ENCODE data around the gene TGFBR2. TPM values are rescaled to one million over a fixed set of nuclear protein-coding genes. Genes with fewer than 3 reads are reported as not detected.

Gene TGFBR2
- polyA plus RNA-seq, 1 of the 3 experiments (the other 2 are of a cell fraction) = 48.3 TPM

GRCh38 chr3:30729512-30729911, 123.1 kb downstream of the TGFBR2 start:
- H3K27me3 ChIP-seq (ENCODE audit: insufficient read depth) = no peaks in the 10 kb centered on the region
- H3K79me2 ChIP-seq (ENCODE audit: insufficient read depth) = no peaks in the 10 kb centered on the region
- DNase-seq = no peak
- no peak overlapping the region for H3K4me3 ChIP-seq (ENCODE audit: low read depth in 2 of 2, low read length in 1 of 2)
- no peaks in the 10 kb centered on the region for H4K20me1 ChIP-seq (ENCODE audit: insufficient read depth)
- ChIA-PET CTCF (interaction anchor here (1.1 kb wide), 1 partner anchor 8 kb away, joined by 3 read pairs; no protein-coding TSS in a partner anchor), POLR2A (no interaction called here)
- WGBS (ENCODE audit: low lambda C conversion rate) = 100% methylated on average over 2 of the region's 2 CpGs
- no peaks in the 10 kb centered on the region for H3K36me3 ChIP-seq (replicated peaks in 1 of 2; ENCODE audit: control insufficient read depth in 1 of 2, insufficient read depth in 2 of 2, low read length in 1 of 2)
- H3K27ac ChIP-seq (ENCODE audit: low read depth in 2 of 2, low read length in 1 of 2) = no peak overlapping the region
- no peaks in the 10 kb centered on the region for H3K9me3 ChIP-seq
- TF ChIP-seq TAF1 (IDR thresholded peaks at IDR 0.05; ENCODE audit: borderline replicate concordance, low read depth, low read length) = no peak
- no peaks in the 10 kb centered on the region for H3F3A ChIP-seq (replicated peaks; ENCODE audit: insufficient read depth)
- H3K4me2 ChIP-seq = no peak overlapping the region
- peaks cover 0 to 11% of the 10 kb centered on the region in 2 experiments; a peak in 2 of 4 replicates for H3K4me1 ChIP-seq (ENCODE audit: control insufficient read depth in 1 of 2, insufficient read depth in 2 of 2, low read depth in 1 of 2, low read length in 1 of 2)
- no peak overlapping the region for H2AFZ ChIP-seq (ENCODE audit: low read depth)
- H3K9ac ChIP-seq = no peak overlapping the region
- no peaks in the 10 kb centered on the region for H3K9me2 ChIP-seq

GRCh38 chr3:30729936-30730335, 123.5 kb downstream of the TGFBR2 start:
- Histone ChIP-seq H2AFZ (ENCODE audit: low read depth) (no peak overlapping the region), H3K36me3 (replicated peaks in 1 of 2; ENCODE audit: control insufficient read depth in 1 of 2, insufficient read depth in 2 of 2, low read length in 1 of 2) (no peaks in the 10 kb centered on the region), H3K9me2 (no peaks in the 10 kb centered on the region), H3K27ac (ENCODE audit: low read depth in 2 of 2, low read length in 1 of 2) (no peak overlapping the region), H4K20me1 (ENCODE audit: insufficient read depth) (no peaks in the 10 kb centered on the region), H3K9ac (no peak overlapping the region), H3K4me2 (no peak overlapping the region), H3F3A (replicated peaks; ENCODE audit: insufficient read depth) (no peaks in the 10 kb centered on the region), H3K27me3 (ENCODE audit: insufficient read depth) (no peaks in the 10 kb centered on the region), H3K4me1 (ENCODE audit: control insufficient read depth in 1 of 2, insufficient read depth in 2 of 2, low read depth in 1 of 2, low read length in 1 of 2) (peaks cover 0 to 11% of the 10 kb centered on the region in 2 experiments; a peak in 2 of 4 replicates), H3K4me3 (ENCODE audit: low read depth in 2 of 2, low read length in 1 of 2) (no peak overlapping the region), H3K9me3 (no peaks in the 10 kb centered on the region), H3K79me2 (ENCODE audit: insufficient read depth) (no peaks in the 10 kb centered on the region)
- no peak for DNase-seq
- no peak for TF ChIP-seq NRF1 (IDR thresholded peaks at IDR 0.05; ENCODE audit: low read depth, low read length)
- TF ChIP-seq RFX5 (IDR thresholded peaks at IDR 0.05; ENCODE audit: low read length) = no peak
- no peak for TF ChIP-seq GABPA (IDR thresholded peaks at IDR 0.05; ENCODE audit: low read depth)
- no peak for TF ChIP-seq TAF1 (IDR thresholded peaks at IDR 0.05; ENCODE audit: borderline replicate concordance, low read depth, low read length)
- TF ChIP-seq FOXJ3 (CRISPR knock-in tag; IDR thresholded peaks at IDR 0.05) = no peak
- no peak for TF ChIP-seq ZBTB33 (IDR thresholded peaks at IDR 0.05; ENCODE audit: borderline replicate concordance, low read depth)
- TF ChIP-seq TEAD4 (IDR thresholded peaks at IDR 0.05; ENCODE audit: borderline replicate concordance, insufficient read depth) = no peak
- no peak for TF ChIP-seq EP300 (IDR thresholded peaks at IDR 0.05; ENCODE audit: borderline replicate concordance in 1 of 2, low read depth in 1 of 2, low read length in 1 of 2)
- TF ChIP-seq MAX (IDR thresholded peaks at IDR 0.05; ENCODE audit: low read depth) = no peak
- no peak for TF ChIP-seq TCF12 (IDR thresholded peaks at IDR 0.05)
- no peak for TF ChIP-seq USF1 (IDR thresholded peaks at IDR 0.05; ENCODE audit: borderline replicate concordance, low read depth)
- no peak for TF ChIP-seq RXRA (IDR thresholded peaks at IDR 0.05; ENCODE audit: borderline replicate concordance, low read depth)
- no peak for TF ChIP-seq POLR2AphosphoS5 (IDR thresholded peaks at IDR 0.05; ENCODE audit: low read depth, low read length)
- no peak for TF ChIP-seq NFIC (IDR thresholded peaks at IDR 0.05; ENCODE audit: borderline replicate concordance)
- no peak for TF ChIP-seq USF2 (IDR thresholded peaks at IDR 0.05; ENCODE audit: borderline replicate concordance, low read depth, low read length)
- no peak for TF ChIP-seq CHD2 (IDR thresholded peaks at IDR 0.05; ENCODE audit: low read length, partially characterized antibody)
- TF ChIP-seq MXI1 (IDR thresholded peaks at IDR 0.05; ENCODE audit: low read depth, low read length) = no peak
- TF ChIP-seq CTCF (IDR thresholded peaks at IDR 0.05) = no peak
- ChIA-PET CTCF (interaction anchor here (1.1 kb wide), 1 partner anchor 9 kb away, joined by 3 read pairs; no protein-coding TSS in a partner anchor), POLR2A (no interaction called here)
